ENCODE data around the gene KCNJ12.

Gene KCNJ12

DNA sequence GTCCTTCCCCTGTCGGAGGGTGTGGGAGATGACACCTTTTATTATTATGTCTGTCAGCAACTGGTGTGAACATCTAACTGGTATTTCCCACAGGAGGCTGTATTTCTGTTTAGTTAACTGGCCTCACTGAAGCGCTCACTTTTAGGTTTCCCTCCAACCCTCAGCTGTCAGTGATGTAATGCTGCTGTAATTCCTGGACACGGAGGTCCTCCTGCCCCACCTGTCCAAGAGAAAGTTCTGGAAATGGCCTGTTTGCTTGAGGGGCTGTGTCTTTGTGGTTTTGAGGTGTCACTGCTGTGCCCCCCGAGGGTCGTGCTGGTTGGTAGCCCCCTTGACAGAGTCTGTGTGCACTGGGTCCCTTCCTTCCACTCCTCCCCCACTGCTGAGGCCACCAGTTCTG, 11.5 kb downstream of the KCNJ12 start:
- Histone ChIP-seq H3K27ac (ENCODE audit: extremely low read depth, low read depth, low read length) (no peak overlapping the region), H3K9me3 (ENCODE audit: control insufficient read depth, insufficient read depth, low read depth, low read length) (no peaks in the 10 kb centered on the region), H3K4me1 (ENCODE audit: control insufficient read depth, insufficient read depth, low read length) (no peaks in the 10 kb centered on the region), H3K4me3 (ENCODE audit: low read depth, low read length) (no peak overlapping the region), H3K36me3 (ENCODE audit: control insufficient read depth in 2 of 2, insufficient read depth in 1 of 2, low read length in 2 of 2) (no peaks in the 10 kb centered on the region)
- TF ChIP-seq SP7 (tag by site-specific recombination; IDR thresholded peaks at IDR 0.05) (no peak), SCRT2 (tag by site-specific recombination; IDR thresholded peaks at IDR 0.05) (peak; percentile 47; the same call in 1 of the 2 replicates), ZNF335 (tag by site-specific recombination; conservative IDR thresholded peaks at IDR 0.05) (0 out of 2 replicates have a peak, but pooled peaks have one; percentile 32), FEZF1 (tag by site-specific recombination; IDR thresholded peaks at IDR 0.05) (peak; percentile 81)
- TF ChIP-seq, protein P1, sequence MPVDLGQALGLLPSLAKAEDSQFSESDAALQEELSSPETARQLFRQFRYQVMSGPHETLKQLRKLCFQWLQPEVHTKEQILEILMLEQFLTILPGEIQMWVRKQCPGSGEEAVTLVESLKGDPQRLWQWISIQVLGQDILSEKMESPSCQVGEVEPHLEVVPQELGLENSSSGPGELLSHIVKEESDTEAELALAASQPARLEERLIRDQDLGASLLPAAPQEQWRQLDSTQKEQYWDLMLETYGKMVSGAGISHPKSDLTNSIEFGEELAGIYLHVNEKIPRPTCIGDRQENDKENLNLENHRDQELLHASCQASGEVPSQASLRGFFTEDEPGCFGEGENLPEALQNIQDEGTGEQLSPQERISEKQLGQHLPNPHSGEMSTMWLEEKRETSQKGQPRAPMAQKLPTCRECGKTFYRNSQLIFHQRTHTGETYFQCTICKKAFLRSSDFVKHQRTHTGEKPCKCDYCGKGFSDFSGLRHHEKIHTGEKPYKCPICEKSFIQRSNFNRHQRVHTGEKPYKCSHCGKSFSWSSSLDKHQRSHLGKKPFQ (tag by site-specific recombination; IDR thresholded peaks at IDR 0.05), result 0 out of 2 replicates have a peak, but pooled peaks have one; percentile 39
- TF ChIP-seq, protein P2, sequence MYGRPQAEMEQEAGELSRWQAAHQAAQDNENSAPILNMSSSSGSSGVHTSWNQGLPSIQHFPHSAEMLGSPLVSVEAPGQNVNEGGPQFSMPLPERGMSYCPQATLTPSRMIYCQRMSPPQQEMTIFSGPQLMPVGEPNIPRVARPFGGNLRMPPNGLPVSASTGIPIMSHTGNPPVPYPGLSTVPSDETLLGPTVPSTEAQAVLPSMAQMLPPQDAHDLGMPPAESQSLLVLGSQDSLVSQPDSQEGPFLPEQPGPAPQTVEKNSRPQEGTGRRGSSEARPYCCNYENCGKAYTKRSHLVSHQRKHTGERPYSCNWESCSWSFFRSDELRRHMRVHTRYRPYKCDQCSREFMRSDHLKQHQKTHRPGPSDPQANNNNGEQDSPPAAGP (tag by site-specific recombination; IDR thresholded peaks at IDR 0.05), result peak; percentile 66
- TF ChIP-seq, protein P3, sequence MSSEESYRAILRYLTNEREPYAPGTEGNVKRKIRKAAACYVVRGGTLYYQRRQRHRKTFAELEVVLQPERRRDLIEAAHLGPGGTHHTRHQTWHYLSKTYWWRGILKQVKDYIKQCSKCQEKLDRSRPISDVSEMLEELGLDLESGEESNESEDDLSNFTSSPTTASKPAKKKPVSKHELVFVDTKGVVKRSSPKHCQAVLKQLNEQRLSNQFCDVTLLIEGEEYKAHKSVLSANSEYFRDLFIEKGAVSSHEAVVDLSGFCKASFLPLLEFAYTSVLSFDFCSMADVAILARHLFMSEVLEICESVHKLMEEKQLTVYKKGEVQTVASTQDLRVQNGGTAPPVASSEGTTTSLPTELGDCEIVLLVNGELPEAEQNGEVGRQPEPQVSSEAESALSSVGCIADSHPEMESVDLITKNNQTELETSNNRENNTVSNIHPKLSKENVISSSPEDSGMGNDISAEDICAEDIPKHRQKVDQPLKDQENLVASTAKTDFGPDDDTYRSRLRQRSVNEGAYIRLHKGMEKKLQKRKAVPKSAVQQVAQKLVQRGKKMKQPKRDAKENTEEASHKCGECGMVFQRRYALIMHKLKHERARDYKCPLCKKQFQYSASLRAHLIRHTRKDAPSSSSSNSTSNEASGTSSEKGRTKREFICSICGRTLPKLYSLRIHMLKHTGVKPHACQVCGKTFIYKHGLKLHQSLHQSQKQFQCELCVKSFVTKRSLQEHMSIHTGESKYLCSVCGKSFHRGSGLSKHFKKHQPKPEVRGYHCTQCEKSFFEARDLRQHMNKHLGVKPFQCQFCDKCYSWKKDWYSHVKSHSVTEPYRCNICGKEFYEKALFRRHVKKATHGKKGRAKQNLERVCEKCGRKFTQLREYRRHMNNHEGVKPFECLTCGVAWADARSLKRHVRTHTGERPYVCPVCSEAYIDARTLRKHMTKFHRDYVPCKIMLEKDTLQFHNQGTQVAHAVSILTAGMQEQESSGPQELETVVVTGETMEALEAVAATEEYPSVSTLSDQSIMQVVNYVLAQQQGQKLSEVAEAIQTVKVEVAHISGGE (tag by site-specific recombination; conservative IDR thresholded peaks at IDR 0.05; ENCODE audit: low read depth), result no peak
- ChIA-PET CTCF (no interaction called here), POLR2A (no interaction called here)

DNA sequence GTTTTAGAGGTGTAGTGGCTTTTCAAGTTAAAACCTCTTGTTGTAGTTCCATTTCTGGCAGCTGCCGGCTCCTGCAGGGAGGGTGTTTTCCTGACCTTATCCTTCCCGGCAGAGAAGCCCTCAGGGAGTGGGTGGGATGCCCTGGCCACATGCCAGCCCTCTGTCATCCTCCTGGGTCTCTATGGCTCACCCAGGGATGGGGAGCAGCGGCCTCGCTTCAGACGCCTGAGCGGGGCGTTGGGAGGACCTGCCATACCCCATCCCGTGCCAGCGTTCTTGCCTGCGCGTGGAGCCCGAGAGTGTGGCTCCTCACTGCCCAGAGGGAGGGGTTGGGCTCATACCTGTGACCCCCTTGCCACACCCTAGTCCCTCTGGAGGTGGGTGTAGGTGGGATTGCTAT, 11.9 kb downstream of the KCNJ12 start:
- ChIA-PET POLR2A (no interaction called here), CTCF (interaction anchor here (1.1 kb wide), 1 partner anchor 9 kb away, joined by 3 read pairs; no protein-coding TSS in a partner anchor)
- peak; percentile 54 for TF ChIP-seq ZIC2 (tag by site-specific recombination; IDR thresholded peaks at IDR 0.05)
- TF ChIP-seq EGR2 (tag by site-specific recombination; IDR thresholded peaks at IDR 0.05; ENCODE audit: low read depth), result 0 out of 2 replicates have a peak, but pooled peaks have one; percentile 17
- peak; percentile 46; the same call in 1 of the 2 replicates for TF ChIP-seq ZFHX2 (tag by site-specific recombination; conservative IDR thresholded peaks at IDR 0.05)
- no peak for TF ChIP-seq ZEB2 (tag by site-specific recombination; IDR thresholded peaks at IDR 0.05)
- TF ChIP-seq ZNF341 (tag by site-specific recombination; IDR thresholded peaks at IDR 0.05; ENCODE audit: low read depth), result no peak
- no peak for TF ChIP-seq ZNF350 (tag by site-specific recombination; IDR thresholded peaks at IDR 0.05)
- TF ChIP-seq ZBTB7A (tag by site-specific recombination; IDR thresholded peaks at IDR 0.05; ENCODE audit: low read depth), result no peak
- TF ChIP-seq, protein P1 (tag by site-specific recombination; IDR thresholded peaks at IDR 0.05), result no peak

More for the DNA sequence above, 11.9 kb downstream of the KCNJ12 start:
- Histone ChIP-seq H3K36me3 (ENCODE audit: control insufficient read depth in 2 of 2, insufficient read depth in 1 of 2, low read length in 2 of 2) (no peaks in the 10 kb centered on the region), H3K4me3 (ENCODE audit: low read depth, low read length) (no peak overlapping the region), H3K27ac (ENCODE audit: extremely low read depth, low read depth, low read length) (no peak overlapping the region), H3K9me3 (ENCODE audit: control insufficient read depth, insufficient read depth, low read depth, low read length) (no peaks in the 10 kb centered on the region), H3K4me1 (ENCODE audit: control insufficient read depth, insufficient read depth, low read length) (no peaks in the 10 kb centered on the region)
